GOT3 (cell line): Measurements from ENCODE around the gene MAPKAP1.
"Not testable (repeated sequence)": the region's sequence is repeated elsewhere in the genome, so short reads cannot be mapped to it uniquely, and the experiment has no call there.

Source experiments
- DNase-seq: peaks from one replicate; lab custom pipeline; 2025; ENCODE audit warnings: mixed read lengths; lab: John Stamatoyannopoulos, UW

MAPKAP1 gene

DNA sequence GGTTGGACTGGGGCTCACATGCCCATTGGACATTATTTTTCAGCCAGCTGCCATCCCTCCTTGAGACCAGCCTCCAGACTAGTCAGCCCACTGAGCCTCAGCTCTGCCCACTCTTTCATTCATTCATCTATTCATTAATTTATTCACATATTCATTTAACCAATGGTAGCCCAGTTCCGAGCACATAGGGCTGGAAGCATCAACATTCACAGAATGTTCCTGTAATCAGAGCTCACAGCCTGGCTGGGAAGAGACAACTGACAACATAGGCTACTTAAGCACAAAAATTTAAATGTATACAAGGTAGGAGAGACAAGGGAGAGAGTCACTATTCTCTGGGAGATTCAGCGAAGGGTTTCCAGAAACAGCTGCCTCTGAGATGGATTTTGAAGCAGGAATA, 23.2 kb upstream of the MAPKAP1 start:
- no peak for DNase-seq

DNA sequence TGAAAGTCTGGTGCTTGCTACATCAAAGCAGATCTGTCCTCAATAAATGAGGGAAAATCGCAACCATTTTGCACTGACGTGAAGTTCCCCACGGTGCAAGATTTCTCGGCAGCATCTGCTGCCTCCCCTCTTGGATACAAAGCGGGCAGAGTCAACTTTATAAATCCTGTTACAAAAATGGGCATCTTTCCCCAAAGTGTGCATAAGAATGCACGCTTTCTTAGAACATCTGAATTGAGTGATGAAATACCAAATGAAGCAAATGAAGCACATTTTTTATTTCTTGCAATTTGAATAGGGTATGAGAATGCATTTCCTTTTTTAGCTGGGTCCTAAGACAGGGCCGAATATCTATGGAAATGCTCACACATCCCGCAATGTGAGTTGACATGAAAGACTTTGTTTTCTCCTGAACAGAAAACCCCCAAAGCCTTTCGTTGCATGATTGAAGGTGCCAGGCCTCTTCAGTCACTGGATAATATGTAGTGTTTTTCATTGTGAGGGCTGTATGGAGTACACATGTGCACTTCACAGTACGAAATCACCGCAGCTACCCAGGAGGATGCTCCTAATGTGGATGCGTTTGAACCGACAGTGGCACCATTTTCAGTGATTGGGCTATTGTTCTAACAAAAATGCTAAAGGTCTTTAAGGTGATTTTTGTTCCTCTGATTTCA, 19.6 kb upstream of the MAPKAP1 start:
- no peak for DNase-seq

DNA sequence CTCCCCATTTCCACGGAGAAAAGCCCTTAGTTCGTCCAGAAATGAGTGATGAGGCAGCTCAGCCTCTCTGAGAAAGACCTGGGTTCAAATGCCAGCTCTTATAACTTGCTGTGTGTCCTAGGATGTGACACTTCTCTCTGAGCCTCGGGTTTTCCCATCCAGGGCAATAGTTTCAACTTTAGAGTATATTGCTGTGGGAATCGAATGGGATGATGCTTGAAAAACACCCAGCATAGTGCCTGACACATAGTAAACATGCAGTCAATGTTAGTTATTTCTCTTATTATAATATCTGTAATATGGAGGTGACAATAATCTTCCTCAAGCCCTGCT, 430 bp upstream of the MAPKAP1 start:
- no peak for DNase-seq

DNA sequence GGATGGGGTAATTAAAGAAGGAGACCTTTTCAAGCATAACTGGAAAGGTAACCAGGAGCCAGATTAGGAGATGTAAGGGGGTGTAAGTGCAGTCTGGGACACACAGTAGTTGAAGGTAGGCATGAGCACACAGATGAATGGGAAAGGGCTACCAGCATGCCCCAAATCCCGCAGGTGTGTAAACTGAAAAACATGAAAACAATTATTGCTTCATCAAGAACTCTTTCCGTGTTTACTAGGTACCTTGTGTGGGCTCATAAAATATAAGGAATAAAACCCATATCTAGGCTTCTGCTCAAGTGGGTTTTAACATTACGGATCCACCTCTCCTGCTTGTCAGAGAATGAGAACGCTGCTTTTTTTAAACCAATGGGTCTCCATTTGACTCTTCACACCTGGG, 1.1 kb downstream of the MAPKAP1 start:
- no peak for DNase-seq

DNA sequence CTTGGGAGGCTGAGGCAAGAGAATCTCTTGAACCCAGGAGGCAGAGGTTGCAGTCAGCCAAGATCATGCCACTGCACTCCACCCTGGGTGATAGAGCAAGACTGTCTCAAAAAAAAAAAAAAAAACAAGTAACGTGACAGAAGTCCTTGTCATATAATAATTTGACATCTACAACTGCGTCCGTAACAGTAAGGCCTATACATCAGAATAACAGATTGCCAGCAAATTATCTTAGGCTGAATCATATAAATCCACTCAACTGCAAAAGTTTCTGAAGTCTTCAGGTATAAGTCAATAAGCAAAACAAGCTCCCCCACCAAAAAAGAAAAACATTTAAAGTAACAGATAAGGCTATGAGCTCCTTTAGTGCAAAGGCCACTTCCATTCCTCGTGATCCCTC, 3.3 kb downstream of the MAPKAP1 start:
- no peak for DNase-seq

DNA sequence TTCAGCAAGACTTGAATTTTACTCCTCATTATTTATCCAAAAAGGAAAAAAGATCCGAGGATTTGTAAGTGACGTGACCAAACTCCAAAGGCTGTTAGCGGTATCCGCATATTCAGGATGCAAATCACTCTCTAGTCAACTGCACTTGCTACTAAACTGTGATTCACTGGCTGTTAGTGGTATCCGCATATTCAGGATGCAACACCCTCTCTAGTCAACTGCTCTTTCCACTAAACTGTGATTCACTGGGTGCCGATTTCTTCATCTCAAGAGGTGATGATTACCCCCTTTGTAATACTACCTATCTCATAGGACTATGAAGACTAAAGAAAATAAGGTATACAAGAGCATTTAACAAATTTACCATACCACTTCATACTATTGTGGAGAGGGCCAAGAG, 5.7 kb downstream of the MAPKAP1 start:
- no peak for DNase-seq

DNA sequence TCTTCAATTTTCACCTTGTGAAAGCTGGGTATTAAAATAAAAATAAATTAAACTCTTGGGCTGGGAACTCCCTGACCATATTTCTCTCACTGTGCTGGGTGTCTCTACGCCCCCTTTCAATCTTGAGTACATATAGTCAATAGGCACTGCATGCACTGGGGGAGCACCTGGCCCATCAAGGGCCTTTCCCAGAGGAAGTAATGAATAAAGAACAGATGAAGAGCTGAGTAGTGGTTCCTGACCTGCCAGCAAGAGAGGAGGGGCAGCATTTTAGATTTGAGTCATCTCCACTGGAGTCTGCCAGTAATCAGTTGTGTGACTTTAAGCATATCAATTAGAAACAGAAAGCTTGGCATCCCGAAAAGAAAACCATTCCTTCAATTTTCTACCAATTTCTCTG, 6.2 kb downstream of the MAPKAP1 start:
- DNase-seq = no peak

DNA sequence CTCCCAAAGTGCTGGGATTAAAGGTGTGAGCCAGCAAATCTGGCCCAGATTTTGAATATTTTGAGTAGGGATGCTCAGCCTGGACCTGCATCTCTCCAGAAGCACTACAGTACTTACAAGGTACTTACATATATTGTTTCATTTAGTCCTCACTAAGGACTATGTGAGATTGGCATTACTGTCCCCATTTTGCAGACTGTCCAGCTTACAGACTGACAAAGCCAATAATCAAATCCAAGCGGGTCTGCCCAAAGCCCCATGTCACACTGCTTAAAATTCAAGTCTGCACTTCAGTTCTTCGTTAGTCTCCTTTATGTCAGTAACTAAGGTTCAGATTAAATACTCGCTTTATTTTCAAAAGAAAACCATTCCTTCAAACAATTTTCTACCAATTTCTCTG, 7.1 kb downstream of the MAPKAP1 start:
- DNase-seq = no peak

DNA sequence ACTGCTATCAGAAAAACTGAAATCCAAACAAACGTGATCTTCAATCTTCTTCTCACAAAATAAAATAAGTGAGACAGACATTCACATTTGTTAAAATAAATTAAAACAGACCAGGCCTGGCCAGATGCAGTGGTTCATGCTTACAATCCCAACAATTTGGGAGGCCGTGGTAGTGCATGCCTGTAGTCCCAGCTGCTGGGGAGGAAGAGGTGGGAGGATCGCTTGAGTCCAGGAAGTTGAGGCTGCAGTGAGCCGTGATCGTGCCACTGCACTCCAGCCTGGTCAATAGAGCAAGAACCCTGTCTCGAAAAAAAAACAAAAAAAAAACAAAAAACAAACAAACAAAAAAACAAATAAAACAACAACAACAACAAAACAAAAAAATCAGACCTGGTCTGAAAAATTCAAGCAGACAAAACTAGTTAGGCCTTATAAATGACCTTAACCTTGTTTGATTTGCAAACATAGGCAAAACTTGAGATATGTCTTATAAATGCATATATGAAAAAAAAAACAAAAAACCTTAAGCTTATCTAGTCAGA, 10.8 kb downstream of the MAPKAP1 start:
- no peak for DNase-seq

DNA sequence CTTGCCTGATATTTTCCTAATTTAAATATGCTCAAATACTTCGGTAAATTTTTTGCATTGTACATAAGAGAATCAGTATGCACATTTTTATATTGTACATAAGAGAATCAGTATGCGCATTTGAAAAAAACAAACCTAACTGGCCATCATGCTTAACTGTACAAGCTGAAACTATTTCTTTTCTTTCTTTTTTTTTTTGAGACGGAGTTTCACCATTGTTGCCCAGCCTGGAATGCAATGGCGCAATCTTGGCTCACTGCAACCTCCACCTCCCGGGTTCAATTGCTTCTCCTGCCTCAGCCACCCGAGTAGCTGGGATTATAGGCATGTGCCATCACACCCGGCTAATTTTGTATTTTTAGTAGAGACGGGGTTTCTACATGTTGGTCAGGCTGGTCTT, 11.5 kb downstream of the MAPKAP1 start:
- DNase-seq = not testable (repeated sequence)

DNA sequence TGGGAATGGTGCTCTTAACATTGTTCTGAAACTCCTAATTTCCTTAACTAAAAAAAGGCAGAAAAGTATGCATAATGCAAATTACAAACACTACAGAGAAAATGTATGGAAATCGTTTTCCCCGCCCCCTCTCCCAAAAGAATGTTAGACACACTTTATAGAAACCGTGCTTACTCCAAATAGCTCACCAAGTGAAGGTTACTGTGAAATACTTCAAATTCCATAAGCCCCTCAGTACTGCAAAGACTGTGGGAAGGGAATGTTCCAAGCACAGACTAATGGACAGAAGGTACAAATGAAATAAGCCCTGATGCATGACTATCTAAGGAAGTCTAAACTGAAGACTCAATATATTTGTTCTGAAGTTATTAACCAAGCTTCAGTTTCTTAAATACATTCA, 12.5 kb downstream of the MAPKAP1 start:
- no peak for DNase-seq

DNA sequence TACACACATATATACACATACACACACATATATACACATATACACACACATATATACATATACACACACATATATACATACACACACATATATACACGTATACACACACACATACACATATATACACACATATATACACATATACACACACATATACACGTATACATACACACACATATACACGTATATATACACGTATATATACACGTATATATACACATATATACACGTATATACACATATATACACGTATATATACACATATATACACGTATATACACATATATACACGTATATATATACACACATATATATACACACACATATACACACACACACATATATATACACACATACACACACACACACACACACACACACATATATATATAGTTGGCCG, 13.5 kb downstream of the MAPKAP1 start:
- not testable (repeated sequence) for DNase-seq

DNA sequence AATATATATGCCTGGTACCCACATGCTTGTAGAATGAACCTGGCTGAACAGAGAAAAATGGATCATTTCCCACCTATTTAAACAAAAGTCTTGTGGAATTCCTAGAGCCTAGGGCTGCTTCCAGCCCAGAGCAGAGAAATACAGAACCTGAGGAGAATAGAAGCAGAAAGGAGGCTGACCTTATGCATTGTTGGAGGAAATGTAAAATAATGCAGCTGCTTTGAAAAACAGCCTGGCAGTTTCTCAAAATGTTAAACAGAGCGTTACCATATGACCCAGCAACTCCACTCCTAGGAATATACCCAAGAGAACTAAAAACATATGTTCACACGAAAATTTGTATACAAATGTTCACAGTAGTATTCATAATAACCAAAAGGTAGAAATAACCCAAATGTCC, 15.1 kb downstream of the MAPKAP1 start:
- DNase-seq = no peak

DNA sequence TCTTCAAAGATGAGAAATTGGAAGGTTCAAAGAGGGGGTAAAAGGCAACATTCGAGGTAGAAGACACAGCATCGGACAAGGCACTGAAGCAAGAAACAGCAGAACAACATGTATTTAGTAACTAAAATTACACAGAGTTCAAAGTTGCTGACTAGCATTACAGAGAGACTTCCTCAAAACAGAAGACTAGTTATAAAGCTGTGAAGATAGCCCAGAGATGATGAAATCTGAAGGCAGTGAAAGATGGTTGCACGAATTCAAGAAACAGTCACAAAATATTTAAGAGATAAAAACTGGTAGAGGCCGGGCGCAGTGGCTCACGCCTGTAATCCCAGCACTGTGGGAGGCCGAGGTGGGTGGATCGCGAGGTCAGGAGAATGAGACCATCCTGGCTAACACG, 16.3 kb downstream of the MAPKAP1 start:
- no peak for DNase-seq

DNA sequence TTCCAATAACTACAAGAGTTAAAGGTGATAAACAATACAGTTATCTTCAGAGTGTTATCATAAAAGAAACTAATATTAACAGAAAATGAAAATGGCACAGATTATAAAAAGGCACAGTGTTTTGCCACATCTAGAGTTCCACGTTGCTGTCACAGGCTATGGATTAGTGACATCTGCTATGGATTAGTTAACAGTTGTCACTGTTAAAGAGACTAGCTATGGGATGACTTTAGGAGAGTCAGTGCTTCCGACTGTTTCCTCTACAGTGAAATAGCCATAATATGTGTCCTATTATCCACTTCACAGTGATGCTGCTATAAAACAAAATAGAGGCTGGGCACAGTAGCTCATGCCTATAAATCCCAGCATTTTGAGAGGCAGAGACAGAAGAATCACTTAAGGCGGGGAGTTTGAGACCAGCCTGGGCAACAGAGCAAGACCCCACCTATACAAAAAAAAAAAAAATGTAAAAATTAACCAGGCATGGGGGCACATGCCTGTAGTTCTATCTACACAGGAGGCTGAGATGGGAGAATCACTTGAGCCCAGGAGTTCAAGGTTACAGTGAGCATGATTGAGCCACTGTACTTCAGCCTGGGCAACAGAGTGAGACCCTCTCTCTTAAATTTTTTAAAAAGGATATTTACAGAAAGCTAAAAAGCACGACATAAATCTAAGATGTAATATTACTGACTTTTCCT, 19.7 kb downstream of the MAPKAP1 start:
- DNase-seq = no peak

DNA sequence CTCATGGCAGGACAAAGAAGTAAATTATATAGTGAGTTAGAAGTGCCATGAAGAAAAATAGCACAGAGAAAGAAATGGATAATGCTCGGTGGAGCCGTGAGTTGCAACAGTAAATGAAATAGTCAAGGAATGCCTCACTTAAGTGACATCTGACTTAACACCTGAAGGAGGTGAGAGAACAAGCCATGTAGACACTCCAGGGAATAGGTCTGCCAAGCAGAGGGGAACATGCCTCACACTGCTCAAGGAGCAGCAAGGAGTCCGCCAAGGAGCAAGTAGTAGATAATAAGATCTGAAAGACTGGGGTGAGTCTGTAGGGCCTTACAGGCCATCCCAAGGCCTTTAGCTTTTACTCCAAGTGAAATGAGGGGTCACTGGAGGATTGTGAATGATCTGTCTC, 21.8 kb downstream of the MAPKAP1 start:
- DNase-seq = no peak

DNA sequence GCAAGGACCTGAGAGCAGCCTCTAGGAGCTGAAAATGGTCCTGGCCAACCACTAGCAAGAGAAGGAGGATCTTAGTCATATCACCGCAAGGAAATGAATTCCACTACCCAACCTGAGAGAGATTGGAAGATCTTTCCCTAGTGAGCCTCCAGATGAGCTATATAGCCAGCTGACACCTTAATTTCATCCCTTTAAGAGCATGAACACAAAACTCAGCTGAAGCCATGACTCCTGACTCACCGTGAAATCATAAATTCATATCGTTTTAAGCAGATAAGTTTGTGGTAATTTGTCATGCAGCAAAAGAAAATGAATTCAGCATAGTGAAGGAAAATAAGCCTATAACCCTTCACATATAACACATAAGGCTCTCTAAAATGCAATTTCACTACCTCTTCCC, 23.5 kb downstream of the MAPKAP1 start:
- DNase-seq = no peak

DNA sequence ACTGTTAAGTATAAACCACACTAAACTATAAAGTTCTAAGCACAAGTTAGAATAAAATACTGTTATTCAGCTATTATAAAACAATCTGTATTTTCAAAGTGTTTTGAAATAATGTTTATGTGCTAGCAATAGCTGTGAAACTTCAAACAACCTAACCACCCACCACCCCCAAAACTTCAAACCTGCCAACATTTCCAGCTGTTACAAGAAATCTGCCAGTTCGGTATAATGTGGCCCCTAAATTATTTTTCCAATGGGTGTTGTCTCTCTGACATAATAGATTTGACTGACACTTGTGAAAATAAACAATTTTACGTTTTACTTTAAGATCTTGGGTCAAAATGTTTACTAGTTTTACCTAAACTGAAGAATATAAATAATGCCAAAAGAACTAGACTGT, 24.7 kb downstream of the MAPKAP1 start:
- no peak for DNase-seq

DNA sequence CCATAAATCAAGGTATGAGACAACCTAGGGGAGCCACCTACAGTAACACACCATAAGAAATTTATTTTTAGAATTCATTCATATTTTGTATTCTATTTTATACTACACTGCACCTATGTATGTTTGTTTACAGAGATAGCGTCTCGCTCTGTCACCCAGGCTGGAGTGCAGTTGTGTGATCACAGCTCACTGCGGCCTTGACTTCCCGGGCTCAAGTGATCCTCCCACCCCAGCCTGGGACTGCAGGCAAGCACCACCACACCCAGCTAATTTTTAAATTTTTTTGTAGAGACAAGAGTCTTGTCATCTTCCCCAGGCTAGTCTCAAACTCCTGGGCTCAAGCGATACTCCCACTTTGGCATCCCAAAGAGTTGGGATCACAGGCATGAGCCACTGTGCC, 25.4 kb downstream of the MAPKAP1 start:
- DNase-seq = no peak

DNA sequence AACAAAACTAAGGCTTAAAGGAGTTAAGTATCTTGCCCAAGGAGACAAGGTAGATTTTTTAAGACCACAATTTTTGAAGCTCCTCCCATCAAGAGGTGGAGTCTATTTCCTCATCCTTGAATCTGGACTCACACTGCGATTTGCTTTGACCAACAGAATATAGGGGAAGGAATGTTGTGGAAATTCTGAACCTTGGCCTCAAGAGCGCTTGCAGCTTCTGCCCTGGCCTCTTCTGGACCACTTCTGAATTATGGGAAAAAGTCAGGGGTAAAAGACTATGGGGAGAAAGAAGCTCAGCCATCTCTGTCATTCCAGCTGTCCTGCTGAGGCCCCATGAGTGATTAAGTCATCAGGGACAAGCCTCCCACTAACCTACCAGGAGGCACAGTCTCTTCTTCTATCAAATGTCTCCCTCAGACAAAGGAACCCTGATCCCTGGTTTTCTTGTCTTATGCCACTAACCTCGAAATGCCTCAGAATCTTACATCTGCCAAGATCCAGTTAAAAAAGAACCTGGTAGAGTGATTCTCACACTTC, 25.9 kb downstream of the MAPKAP1 start:
- DNase-seq = no peak

DNA sequence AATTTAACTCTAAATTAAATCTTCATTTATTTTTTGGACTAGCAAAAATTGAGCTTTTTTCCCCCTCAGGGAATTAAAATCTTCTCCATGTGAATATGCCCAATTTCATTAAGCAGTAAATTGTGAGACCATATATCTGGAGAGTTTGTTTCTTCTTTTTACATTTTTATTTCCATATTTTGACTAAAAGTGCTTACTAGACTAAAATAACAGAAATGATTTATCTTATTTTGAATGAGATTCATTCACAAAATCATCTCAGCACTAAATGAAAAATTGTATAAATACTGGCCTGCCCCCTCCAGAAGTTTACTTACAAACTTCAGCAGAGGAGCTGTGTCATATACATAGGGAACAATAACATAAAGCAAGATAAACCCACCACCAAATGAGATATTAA, 26.6 kb downstream of the MAPKAP1 start:
- no peak for DNase-seq

DNA sequence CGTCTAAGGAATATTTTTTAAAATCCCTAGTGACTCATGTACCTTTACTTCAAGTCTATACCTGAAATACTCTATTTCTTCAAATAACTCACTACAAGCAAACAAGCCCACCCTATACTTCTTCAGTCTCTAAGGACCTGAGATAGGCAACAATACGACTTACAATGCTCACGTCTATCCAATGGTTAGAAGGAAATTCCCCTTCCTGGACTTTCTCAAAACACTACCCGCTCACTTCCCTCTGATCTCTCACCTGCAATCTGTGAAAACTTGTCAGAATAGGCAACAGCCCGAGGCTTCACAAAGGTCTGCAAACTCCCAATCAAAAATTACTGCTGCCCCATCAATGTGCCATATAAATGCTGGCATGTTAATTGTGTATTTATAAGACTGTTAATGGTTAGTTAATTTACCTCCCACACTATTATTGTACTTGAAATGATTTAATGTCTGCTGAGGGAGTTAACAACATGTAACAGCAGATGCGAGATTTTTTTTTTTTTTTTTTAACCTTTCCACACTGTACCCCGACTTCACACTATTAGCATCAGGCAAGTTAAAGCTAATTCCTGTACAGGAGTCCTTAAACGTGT, 27.3 kb downstream of the MAPKAP1 start:
- DNase-seq = no peak
